ENCODE measurements around the gene PDZRN4. TPM values are rescaled to one million over a fixed set of nuclear protein-coding genes. Genes with fewer than 3 reads are reported as not detected.

The PDZRN4 gene
- total RNA-seq, 4 donors from 2014 or later: 43.9 to 75.2 (median 50.6) TPM

DNA sequence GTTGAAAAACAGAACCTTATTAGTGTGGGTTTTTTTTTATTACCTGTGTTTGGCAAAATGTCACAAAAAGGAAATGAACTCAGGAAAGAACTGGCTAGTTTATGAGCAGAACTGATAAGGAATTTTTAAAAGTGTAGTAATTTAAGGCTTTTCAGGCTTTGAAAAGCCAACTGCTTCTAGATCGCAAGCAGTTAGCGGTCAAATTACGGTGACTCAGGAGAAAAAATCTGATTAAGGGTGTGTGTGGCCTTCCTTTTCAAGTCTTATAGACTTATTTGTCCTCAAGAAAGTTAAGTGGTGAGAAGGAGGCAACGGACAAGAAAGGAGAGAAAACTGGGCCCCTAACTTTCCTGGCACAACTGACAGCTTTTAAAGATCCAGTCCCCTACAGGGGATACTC is 33.4 kb downstream of the PDZRN4 start:
- no peaks in the 10 kb centered on the region for H3K27me3 ChIP-seq
- DNase-seq (ENCODE audit: extremely low spot score): no peak
- WGBS: 52% methylated on average over 4 of the region's 4 CpGs
- H3K27ac ChIP-seq (replicated peaks in 1 of 4): peak overlapping the region in 2 of 4 donors; percentile 46 to 62
- TF ChIP-seq EP300 (IDR thresholded peaks at IDR 0.05) (no peak), POLR2AphosphoS5 (IDR thresholded peaks at IDR 0.05) (no peak), POLR2A (IDR thresholded peaks at IDR 0.05; ENCODE audit: low read depth) (no peak)
- TF ChIP-seq, protein P1, sequence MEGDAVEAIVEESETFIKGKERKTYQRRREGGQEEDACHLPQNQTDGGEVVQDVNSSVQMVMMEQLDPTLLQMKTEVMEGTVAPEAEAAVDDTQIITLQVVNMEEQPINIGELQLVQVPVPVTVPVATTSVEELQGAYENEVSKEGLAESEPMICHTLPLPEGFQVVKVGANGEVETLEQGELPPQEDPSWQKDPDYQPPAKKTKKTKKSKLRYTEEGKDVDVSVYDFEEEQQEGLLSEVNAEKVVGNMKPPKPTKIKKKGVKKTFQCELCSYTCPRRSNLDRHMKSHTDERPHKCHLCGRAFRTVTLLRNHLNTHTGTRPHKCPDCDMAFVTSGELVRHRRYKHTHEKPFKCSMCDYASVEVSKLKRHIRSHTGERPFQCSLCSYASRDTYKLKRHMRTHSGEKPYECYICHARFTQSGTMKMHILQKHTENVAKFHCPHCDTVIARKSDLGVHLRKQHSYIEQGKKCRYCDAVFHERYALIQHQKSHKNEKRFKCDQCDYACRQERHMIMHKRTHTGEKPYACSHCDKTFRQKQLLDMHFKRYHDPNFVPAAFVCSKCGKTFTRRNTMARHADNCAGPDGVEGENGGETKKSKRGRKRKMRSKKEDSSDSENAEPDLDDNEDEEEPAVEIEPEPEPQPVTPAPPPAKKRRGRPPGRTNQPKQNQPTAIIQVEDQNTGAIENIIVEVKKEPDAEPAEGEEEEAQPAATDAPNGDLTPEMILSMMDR (IDR thresholded peaks at IDR 0.05): no peak
- intact Hi-C loops (cut with DNase I): no loop called here
- H3K36me3 ChIP-seq: no peaks in the 10 kb centered on the region
- no peaks in the 10 kb centered on the region for H3K9me3 ChIP-seq
- H3K4me1 ChIP-seq: peaks cover 0 to 55% (median 46%) of the 10 kb centered on the region in 4 donors
- no peak overlapping the region for H3K4me3 ChIP-seq

DNA sequence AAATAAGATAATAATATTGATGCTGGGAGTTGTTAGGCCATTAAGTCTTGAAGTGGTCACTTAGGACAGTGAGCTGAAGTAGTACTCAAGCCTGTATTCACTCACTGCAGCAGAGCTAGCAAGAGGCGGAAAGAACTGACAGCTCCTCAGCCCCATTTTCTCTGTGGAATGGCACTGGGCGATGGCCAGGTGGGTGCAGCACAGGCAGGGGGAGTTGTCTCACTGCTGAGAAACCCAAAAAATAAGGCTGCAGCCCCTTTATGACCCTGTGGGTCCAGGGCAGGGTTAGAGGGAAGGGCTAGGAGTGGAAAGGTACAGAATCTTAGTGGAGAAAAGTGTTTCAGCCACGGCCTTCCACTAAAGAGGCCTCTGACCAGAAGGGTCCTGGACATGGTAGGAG is 35.5 kb downstream of the PDZRN4 start:
- no peak for TF ChIP-seq POLR2A (IDR thresholded peaks at IDR 0.05; ENCODE audit: low read depth)
- H3K4me3 ChIP-seq: no peak overlapping the region
- H3K36me3 ChIP-seq: no peaks in the 10 kb centered on the region
- 100% methylated on average over 3 of the region's 3 CpGs for WGBS
- H3K27ac ChIP-seq (replicated peaks in 1 of 4): no peak overlapping the region
- DNase-seq (ENCODE audit: extremely low spot score): no peak
- intact Hi-C loops (cut with DNase I): no loop called here
- H3K27me3 ChIP-seq: no peaks in the 10 kb centered on the region
- H3K4me1 ChIP-seq: peaks cover 0 to 38% (median 31%) of the 10 kb centered on the region in 4 donors
- H3K9me3 ChIP-seq: no peaks in the 10 kb centered on the region

DNA sequence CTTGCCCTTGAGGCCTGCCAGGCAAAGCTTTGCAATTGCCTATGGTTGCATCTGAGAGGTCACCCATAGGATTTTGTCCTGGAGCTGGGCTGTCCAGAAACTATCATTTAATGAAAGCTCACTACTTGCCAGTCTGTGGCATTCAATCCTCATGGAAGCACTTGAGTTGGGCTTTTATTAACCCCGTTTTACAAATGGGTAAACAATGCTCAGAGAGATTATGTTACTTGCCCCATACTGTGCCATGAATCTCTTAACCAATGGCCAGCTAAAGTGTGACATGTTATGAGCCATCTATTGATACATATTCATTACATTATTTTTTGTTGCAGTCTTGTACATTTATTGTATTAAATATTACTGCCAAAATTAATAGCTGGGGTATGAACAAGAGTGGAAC is 35.9 kb downstream of the PDZRN4 start:
- no peak for DNase-seq (ENCODE audit: extremely low spot score)
- intact Hi-C loops (cut with DNase I): no loop called here
- Histone ChIP-seq H3K4me1 (peaks cover 0 to 40% (median 28%) of the 10 kb centered on the region in 4 donors), H3K27me3 (no peaks in the 10 kb centered on the region), H3K27ac (replicated peaks in 1 of 4) (no peak overlapping the region), H3K4me3 (no peak overlapping the region), H3K36me3 (no peaks in the 10 kb centered on the region), H3K9me3 (no peaks in the 10 kb centered on the region)
- TF ChIP-seq, protein P1 (IDR thresholded peaks at IDR 0.05): no peak
- TF ChIP-seq POLR2AphosphoS5 (IDR thresholded peaks at IDR 0.05): no peak
- TF ChIP-seq POLR2A (IDR thresholded peaks at IDR 0.05; ENCODE audit: low read depth): no peak
- TF ChIP-seq EP300 (IDR thresholded peaks at IDR 0.05): no peak
- WGBS: 71% methylated on average over 1 of the region's 1 CpG

DNA sequence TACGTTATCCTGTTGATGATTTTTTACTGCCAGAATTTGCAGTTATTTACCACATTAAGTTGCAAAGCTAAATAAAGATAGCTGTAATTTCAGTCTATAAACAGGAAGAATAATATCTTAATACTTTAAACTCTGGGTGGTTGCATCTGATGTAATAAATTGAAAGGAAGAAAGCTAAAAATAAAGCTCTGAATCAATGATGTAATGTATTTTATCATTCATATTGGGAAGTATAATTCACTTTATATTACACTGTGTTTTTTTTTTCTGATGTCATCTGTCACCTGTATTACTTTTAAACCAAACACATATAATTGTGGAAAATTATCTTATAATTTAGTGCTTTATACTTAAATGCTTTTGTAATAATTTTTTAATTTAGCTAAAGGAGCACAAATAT is 37.1 kb downstream of the PDZRN4 start:
- H3K4me1 ChIP-seq: peaks cover 0 to 43% (median 27%) of the 10 kb centered on the region in 4 donors
- no peaks in the 10 kb centered on the region for H3K9me3 ChIP-seq
- 94% methylated on average over 1 of the region's 1 CpG for WGBS
- TF ChIP-seq POLR2A (IDR thresholded peaks at IDR 0.05; ENCODE audit: low read depth) (no peak), EP300 (IDR thresholded peaks at IDR 0.05) (no peak), POLR2AphosphoS5 (IDR thresholded peaks at IDR 0.05) (no peak)
- TF ChIP-seq, protein P1 (IDR thresholded peaks at IDR 0.05): no peak
- intact Hi-C loops (cut with DNase I): no loop called here
- H3K4me3 ChIP-seq: no peak overlapping the region
- no peaks in the 10 kb centered on the region for H3K36me3 ChIP-seq
- H3K27me3 ChIP-seq: no peaks in the 10 kb centered on the region
- no peak for DNase-seq (ENCODE audit: extremely low spot score)
- no peak overlapping the region for H3K27ac ChIP-seq (replicated peaks in 1 of 4)

DNA sequence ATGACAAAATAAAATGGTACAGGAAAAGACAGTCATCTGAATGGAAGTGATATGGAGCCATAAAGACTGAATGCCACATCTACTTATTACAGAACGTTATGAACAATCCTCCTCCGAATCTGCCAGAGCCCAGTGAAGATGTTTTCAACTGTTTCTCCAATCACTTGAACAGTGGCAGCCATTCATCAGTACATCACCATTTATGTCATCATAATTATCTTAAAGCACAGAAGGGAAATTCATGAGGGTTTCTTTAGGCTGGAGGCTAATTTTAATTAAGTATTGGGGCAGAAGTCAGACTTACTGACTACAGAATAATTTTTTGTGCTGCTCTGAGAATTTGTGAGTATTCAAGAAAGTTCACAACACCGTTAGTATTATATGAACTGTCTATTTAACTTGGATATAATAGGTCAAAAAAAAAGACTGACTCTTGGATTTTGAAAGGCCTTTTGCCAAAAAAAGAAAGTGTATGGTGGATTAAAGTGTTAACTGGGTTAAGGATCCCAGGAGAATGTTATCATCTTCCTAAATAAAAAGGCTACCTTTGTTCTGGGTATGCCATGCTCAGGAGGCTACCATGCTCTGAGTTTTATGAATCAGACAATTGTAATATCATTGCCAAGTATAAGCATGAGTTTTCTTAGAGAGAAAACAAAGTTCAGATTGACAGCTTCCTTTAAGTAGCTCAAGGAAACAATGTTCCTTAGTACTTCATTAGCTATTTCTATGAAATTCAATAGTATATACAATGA is 40.1 kb downstream of the PDZRN4 start:
- no peaks in the 10 kb centered on the region for H3K9me3 ChIP-seq
- 71% methylated on average over 3 of the region's 3 CpGs for WGBS
- TF ChIP-seq, protein P1 (IDR thresholded peaks at IDR 0.05): no peak
- TF ChIP-seq POLR2AphosphoS5 (IDR thresholded peaks at IDR 0.05) (no peak), POLR2A (IDR thresholded peaks at IDR 0.05; ENCODE audit: low read depth) (no peak), EP300 (IDR thresholded peaks at IDR 0.05) (no peak)
- peaks cover 0 to 21% (median 13%) of the 10 kb centered on the region in 4 donors for H3K4me1 ChIP-seq
- H3K27me3 ChIP-seq: no peaks in the 10 kb centered on the region
- intact Hi-C loops (cut with DNase I): no loop called here
- no peak overlapping the region for H3K4me3 ChIP-seq
- DNase-seq (ENCODE audit: extremely low spot score): no peak
- no peak overlapping the region for H3K27ac ChIP-seq (replicated peaks in 1 of 4)
- no peaks in the 10 kb centered on the region for H3K36me3 ChIP-seq

All from esophagus muscularis mucosa (tissue), 4 donors.